GM20000 (cell line): Measurements from ENCODE around the gene EFTUD2.

Experiments
- DNase-seq: peaks from one replicate; pipeline ENCODE4 v3.0.0; 2012; ENCODE audit warnings: low spot score
- TF ChIP-seq, protein P1 (sequence below): IDR thresholded peaks from 2 replicates; pipeline ENCODE4 v1.5.1; 2012; ENCODE audit warnings: mild to moderate bottlenecking, control low read depth; ENCODE audit errors: extremely low read depth, missing control alignments

Gene EFTUD2

DNA sequence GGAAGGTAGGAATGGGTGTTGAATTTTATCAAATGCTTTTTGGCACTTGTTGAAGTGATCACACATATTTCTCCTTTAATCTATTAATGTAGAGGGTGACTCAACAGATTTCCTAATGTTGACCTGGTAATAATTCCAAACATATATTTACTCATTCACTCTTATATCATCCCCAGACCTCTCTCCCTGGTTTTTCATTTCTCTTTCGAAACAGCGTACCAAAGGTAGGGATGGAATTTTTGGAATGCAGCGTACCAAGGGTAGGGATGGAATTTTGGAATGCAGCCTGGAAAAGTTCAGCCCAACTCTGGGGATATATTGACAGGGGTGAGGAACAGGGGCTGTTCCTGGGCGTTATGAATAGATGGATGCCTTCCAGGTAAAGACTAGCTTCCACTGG is 41.1 kb upstream of the EFTUD2 start:
- TF ChIP-seq, protein P1, sequence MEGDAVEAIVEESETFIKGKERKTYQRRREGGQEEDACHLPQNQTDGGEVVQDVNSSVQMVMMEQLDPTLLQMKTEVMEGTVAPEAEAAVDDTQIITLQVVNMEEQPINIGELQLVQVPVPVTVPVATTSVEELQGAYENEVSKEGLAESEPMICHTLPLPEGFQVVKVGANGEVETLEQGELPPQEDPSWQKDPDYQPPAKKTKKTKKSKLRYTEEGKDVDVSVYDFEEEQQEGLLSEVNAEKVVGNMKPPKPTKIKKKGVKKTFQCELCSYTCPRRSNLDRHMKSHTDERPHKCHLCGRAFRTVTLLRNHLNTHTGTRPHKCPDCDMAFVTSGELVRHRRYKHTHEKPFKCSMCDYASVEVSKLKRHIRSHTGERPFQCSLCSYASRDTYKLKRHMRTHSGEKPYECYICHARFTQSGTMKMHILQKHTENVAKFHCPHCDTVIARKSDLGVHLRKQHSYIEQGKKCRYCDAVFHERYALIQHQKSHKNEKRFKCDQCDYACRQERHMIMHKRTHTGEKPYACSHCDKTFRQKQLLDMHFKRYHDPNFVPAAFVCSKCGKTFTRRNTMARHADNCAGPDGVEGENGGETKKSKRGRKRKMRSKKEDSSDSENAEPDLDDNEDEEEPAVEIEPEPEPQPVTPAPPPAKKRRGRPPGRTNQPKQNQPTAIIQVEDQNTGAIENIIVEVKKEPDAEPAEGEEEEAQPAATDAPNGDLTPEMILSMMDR: no peak
- DNase-seq: no peak

DNA sequence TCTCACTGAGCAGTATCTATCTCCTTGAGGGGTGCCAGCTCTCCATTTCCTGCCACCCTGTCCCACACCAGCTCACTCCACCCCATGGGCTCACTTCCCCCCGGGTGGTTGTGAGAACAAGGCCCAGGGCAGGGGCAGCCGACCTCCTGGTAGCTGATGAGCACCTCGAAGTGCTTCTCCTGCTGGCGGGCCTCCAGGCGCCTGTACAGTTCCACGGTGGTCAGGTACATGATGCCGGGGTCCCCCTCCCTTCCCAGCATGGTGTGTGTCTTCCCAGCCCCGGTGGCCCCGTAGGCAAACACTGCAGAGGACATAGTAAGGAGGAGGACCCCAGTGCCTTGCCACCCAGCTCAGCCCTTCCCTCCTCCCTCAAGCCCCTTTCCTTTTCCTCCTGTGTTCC is 35.9 kb upstream of the EFTUD2 start:
- no peak for DNase-seq
- TF ChIP-seq, protein P1: no peak

DNA sequence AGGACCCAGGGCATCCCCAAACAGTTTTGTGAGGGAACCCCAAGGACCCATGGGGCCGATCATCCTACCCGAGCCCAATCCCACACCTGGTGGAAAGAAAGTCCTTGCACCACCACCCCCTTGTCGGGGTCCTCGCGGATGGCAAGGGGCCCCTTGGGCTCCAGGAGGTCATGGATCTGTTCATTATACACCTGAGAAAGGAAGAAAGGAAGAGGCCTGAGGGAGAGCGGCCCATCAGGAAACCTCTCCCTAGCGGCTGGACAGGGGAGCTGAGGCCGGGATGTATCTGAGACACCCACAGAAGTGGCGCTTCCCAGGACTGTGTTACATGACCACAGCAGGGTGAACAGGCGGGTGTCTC is 35.5 kb upstream of the EFTUD2 start:
- no peak for DNase-seq
- TF ChIP-seq, protein P1: no peak

DNA sequence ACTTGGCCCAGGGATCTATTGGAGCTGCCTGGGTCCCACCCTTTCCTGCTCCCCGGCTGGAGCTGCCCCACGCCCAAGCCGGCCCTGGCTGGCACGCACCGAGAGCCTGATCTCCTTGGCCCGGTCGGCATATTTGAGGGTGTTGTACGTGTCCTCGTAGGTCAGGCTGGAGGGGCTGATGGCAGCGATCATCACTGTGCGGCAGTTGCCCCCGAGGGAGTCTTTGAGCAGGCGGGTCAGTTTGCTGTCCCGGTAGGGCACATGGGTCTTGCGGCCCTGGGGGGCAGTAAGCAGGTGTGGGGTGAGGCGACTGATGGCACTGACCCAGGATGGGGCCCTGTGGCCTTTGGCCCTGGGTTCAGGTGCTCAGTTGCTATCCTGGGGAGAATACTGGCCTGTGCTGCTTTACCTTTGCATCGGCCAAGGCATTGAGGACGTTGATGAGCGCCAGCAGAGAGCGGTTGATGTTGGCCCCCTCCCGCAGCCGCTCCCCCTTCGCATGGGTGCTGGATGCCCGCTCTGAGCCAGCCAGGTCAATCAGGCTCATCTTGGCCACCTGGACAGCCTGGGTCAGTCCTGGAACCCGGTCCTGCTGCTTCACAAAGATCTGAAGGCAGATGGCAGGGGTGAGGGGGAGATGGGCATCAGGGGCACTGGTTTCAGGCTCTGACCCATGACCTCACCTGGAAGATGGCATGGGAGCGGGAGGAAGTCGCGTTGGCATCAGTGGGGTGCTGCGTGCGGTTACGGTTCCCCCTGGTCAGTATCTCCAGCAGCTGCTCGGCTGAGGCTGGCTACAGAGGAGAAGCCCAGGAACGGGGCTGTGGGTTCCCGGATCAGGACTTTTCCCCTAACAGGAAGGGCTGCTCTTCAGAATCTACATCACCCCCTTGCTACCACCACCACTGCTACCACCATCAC is 34.8 kb upstream of the EFTUD2 start:
- TF ChIP-seq, protein P1: no peak

DNA sequence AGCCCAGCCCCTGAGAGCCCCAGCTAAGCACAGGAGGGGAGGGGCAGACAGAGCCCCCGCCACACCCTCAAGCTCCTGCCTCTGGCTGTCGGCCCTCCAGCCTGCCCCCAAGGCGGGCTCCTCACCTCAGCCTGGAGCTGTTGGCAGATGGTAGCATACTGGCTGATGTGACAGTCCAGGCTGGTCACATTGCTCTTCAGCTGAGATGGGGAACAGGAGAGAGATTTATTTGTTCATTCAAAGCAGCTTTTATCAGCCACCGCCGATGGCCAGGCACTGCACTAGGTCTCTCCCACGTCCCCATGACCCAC is 33.5 kb upstream of the EFTUD2 start:
- no peak for DNase-seq
- TF ChIP-seq, protein P1: no peak

More for the DNA sequence above, 34.8 kb upstream of the EFTUD2 start:
- DNase-seq: no peak

DNA sequence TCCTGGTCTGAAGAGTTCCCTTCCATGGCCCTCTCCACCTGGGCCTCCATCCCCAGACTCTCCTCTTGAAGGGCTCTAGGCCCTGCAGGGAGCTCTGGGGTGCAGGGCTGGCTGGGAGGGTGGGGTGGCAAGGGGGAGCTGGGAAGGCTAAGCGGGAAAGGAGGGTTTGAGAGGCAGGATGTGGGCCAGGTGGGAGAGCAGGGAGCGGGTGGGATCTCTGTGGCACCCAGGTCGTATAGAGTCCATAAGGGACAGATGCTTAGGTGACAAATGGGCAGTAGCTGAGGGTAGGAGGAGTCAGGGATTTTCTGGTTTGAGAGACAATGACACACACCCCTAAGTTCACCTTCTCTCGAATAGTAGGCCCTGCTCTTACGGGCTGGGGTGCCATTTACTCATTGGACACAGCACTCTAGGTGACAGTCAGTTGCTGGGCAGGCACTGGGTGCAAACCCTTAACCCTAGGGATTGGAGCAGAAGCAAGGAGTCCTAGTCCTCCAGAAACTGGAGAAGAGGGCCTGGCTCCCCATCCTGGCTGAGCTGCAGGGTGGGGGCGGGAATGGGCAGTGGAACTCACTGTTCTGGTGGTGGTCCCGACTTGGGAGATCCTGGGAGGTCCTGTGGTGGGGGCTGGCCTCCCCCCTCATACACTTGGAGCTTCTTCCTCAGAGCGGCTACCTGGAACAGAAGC is 33.0 kb upstream of the EFTUD2 start:
- DNase-seq: no peak
- TF ChIP-seq, protein P1: no peak

DNA sequence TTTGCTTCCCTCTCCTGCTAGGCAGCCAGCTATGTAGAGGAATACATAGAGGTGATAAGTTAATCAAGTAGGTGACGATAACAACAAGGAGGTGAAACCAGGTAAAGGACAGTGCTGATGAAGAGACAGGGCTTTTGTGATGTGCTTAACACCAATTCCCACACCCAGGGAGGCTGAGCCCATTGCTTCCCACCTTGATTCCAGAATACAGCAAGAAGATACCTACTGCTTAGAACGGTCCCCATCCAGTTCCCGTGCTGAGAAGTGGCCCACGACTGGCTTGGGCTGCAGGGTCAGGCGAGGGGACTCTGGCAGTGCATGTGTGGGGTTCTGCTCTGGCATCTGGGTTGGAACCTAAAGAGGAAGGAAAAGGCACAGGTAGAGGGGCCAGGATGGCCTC is 32.1 kb upstream of the EFTUD2 start:
- no peak for DNase-seq
- TF ChIP-seq, protein P1: no peak
